MCF 10A (cell line): ENCODE data around the gene HIRIP3. TPM values are rescaled to one million over a fixed set of nuclear protein-coding genes. Genes with fewer than 3 reads are reported as not detected.

ENCODE experiments used
- BruUV-seq: library from RNA; stranded (reverse); fragments of 400-500 nt; replicated peaks from 2 replicates; lab custom pipeline; 2021; lab: Mats Ljungman, UMichigan
- CTCF ChIA-PET: fragments of 300-600 bp; sonication (Branson Sonifier 250); formaldehyde crosslinking; extraction: SDS; loops from one replicate; lab custom pipeline; 2021; ENCODE audit warnings: antibody characterized with exemption, inconsistent platforms; lab: Yijun Ruan, JAX
- POLR2A ChIA-PET: fragments of 300-600, 350-650 bp; sonication (Branson Sonifier 250); formaldehyde crosslinking; extraction: SDS; loops from one replicate; lab custom pipeline; 2020; ENCODE audit warnings: antibody characterized with exemption, inconsistent platforms; lab: Yijun Ruan, JAX
- DNase-seq: peaks from one replicate; pipeline ENCODE4 v3.0.0-alpha.2; 2018; ENCODE audit not compliant: unreplicated experiment
- H3K27ac Mint-ChIP-seq: one replicate; pipeline ENCODE4 v1.8.0; 2022; ENCODE audit warnings: mild to moderate bottlenecking, low read depth, mixed read lengths; ENCODE audit not compliant: unreplicated experiment
- H3K27me3 Mint-ChIP-seq: one replicate; pipeline ENCODE4 v1.8.0; 2022; ENCODE audit warnings: mixed read lengths; ENCODE audit not compliant: insufficient read depth, unreplicated experiment
- H3K36me3 Mint-ChIP-seq: one replicate; pipeline ENCODE4 v1.8.0; 2022; ENCODE audit warnings: mild to moderate bottlenecking, moderate library complexity, mixed read lengths; ENCODE audit not compliant: insufficient read depth, unreplicated experiment
- H3K4me1 Mint-ChIP-seq: one replicate; pipeline ENCODE4 v1.8.0; 2022; ENCODE audit warnings: mixed read lengths; ENCODE audit not compliant: insufficient read depth, unreplicated experiment
- H3K4me3 Mint-ChIP-seq: one replicate; pipeline ENCODE4 v1.8.0; 2022; ENCODE audit warnings: mild to moderate bottlenecking, moderate library complexity, mixed read lengths; ENCODE audit not compliant: unreplicated experiment
- H3K9me3 Mint-ChIP-seq: one replicate; pipeline ENCODE4 v1.8.0; 2022; ENCODE audit warnings: mixed read lengths; ENCODE audit not compliant: unreplicated experiment
- intact Hi-C: fragments of 100-400 bp; cut with micrococcal nuclease; formaldehyde crosslinking; loops from 2 replicates; pipeline ENCODE4 v1.14.1; 2022
- total RNA-seq: library from RNA; stranded (reverse); gene quantifications from 2 replicates; pipeline ENCODE4 v1.2.3, GENCODE V29; 2022
- TF ChIP-seq, protein P1 (sequence below): fragments of 200-600 bp; IDR thresholded peaks from one replicate; pipeline ENCODE4 v1.8.0; 2022; ENCODE audit warnings: antibody characterized with exemption, mild to moderate bottlenecking; ENCODE audit not compliant: unreplicated experiment

Gene HIRIP3
- total RNA-seq, 1 experiment from 2014 or later = 20.7 TPM

DNA sequence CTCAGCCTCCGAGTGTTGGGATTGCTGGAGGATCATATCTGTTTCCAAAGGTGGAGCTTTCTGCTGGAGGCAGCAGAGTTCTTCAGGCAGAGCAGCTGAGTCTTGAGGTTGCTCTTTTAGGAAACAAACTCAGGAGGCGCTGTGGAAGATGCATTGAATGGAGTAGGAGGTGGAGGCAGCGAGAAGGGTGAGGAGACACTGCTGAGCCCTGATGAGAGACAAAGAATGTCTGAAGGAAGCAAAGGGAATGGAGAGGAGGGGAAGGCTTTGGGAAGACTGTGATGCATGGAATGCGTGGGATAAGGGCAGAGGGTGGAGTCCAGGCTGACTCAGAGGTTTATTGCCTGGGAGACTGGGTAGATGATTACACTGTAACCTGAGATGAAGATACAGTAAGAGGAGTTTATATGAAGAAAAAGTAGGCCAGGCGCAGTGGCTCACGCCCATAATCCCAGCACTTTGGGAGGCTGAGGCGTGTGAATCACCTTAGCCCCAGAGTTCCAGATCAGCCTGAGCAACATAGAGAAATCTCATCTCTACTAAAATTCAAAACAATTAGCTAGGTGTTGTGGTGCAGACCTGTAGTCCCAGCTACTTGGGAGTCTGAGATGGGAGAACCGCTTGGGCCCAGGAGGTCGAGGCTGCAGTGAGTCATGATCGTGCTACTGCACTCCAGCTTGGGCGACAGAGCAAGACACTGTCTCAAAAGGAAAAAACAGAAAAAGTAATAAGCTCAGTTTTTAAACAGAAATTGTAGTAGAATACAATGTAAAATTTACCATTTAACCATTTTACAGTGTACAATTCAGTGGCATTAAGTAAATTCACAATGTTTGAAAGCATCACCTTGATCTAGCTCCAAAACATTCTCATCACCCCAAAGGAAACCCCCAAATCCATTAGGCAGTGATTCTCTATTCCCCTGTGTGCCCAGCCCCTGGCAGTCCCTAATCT lies 51.3 kb downstream of the HIRIP3 start:
- Mint-ChIP-seq H3K36me3 (no peaks in the 10 kb centered on the region), H3K4me1 (peaks cover 8% of the 10 kb centered on the region), H3K27ac (peak overlapping the region; percentile 65), H3K9me3 (no peaks in the 10 kb centered on the region), H3K4me3 (peak overlapping the region; percentile 24), H3K27me3 (no peaks in the 10 kb centered on the region)
- intact Hi-C loops = loop anchor here (1.0 kb wide), 1 partner anchor 18 kb away; the partner anchor contains the start of gene KCTD13
- peak; percentile 96 for DNase-seq
- BruUV-seq = no TSS peak
- ChIA-PET CTCF (interaction anchor here (0.5 to 3.8 kb wide), 17 partner anchors 13 to 1667 kb away, joined by 3 to 25 read pairs (median 3); partner anchors contain the start of genes C16orf92, MVP, PRRT2 and TMEM219), POLR2A (interaction anchor here (0.6 to 5.3 kb wide), 21 partner anchors 8 to 991 kb away, joined by 3 to 54 read pairs (median 4); partner anchors contain the start of genes ASPHD1, HIRIP3, INO80E and KCTD13)
- TF ChIP-seq, protein P1, sequence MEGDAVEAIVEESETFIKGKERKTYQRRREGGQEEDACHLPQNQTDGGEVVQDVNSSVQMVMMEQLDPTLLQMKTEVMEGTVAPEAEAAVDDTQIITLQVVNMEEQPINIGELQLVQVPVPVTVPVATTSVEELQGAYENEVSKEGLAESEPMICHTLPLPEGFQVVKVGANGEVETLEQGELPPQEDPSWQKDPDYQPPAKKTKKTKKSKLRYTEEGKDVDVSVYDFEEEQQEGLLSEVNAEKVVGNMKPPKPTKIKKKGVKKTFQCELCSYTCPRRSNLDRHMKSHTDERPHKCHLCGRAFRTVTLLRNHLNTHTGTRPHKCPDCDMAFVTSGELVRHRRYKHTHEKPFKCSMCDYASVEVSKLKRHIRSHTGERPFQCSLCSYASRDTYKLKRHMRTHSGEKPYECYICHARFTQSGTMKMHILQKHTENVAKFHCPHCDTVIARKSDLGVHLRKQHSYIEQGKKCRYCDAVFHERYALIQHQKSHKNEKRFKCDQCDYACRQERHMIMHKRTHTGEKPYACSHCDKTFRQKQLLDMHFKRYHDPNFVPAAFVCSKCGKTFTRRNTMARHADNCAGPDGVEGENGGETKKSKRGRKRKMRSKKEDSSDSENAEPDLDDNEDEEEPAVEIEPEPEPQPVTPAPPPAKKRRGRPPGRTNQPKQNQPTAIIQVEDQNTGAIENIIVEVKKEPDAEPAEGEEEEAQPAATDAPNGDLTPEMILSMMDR = no peak

Other genes starting within 250 kb of the HIRIP3 start
- not detected in 2 replicates for gene C16orf54, start 249.6 kb downstream of the HIRIP3 start, total RNA-seq
- gene ZG16, start 217.4 kb downstream of the HIRIP3 start, total RNA-seq = not detected in 2 replicates
- 36.3 and 53.8 TPM in 2 replicates for gene KIF22, start 204.9 kb downstream of the HIRIP3 start, total RNA-seq
- 185 and 194 TPM in 2 replicates for gene MAZ, start 189.1 kb downstream of the HIRIP3 start, total RNA-seq
- gene PRRT2, start 183.4 kb downstream of the HIRIP3 start, total RNA-seq = 0.42 and 0.96 TPM in 2 replicates
- 21.3 and 25.0 TPM in 2 replicates for gene PAGR1, start 179.5 kb downstream of the HIRIP3 start, total RNA-seq
- gene MVP, start 175.2 kb downstream of the HIRIP3 start, total RNA-seq = 56.5 and 71.9 TPM in 2 replicates
- gene CDIPT, start 132.4 kb downstream of the HIRIP3 start, total RNA-seq = 41.3 and 42.7 TPM in 2 replicates
- 1.9 and 3.2 TPM in 2 replicates for gene SEZ6L2, start 96.1 kb downstream of the HIRIP3 start, total RNA-seq
- 4.8 and 5.7 TPM in 2 replicates for gene ASPHD1, start 95.1 kb downstream of the HIRIP3 start, total RNA-seq
- 35.5 and 38.9 TPM in 2 replicates for gene KCTD13, start 69.4 kb downstream of the HIRIP3 start, total RNA-seq
- gene TMEM219, start 33.5 kb downstream of the HIRIP3 start, total RNA-seq = 62.1 and 68.1 TPM in 2 replicates
- 29.3 and 33.1 TPM in 2 replicates for gene TAOK2, start 21.7 kb downstream of the HIRIP3 start, total RNA-seq
- gene INO80E, start 624 bp upstream of the HIRIP3 start, total RNA-seq = 82.0 and 90.1 TPM in 2 replicates
- 1.2 TPM in 2 replicates for gene DOC2A, start 15.4 kb upstream of the HIRIP3 start, total RNA-seq
- not detected in 2 replicates for gene C16orf92, start 27.6 kb upstream of the HIRIP3 start, total RNA-seq
- gene TLCD3B, start 35.7 kb upstream of the HIRIP3 start, total RNA-seq = 0.21 and 0.27 TPM in 2 replicates
- 1,141 and 1,165 TPM in 2 replicates for gene ALDOA, start 70.1 kb upstream of the HIRIP3 start, total RNA-seq
- gene PPP4C, start 80.4 kb upstream of the HIRIP3 start, total RNA-seq = 93.2 and 99.7 TPM in 2 replicates
- 0.16 and 0.47 TPM in 2 replicates for gene TBX6, start 96.3 kb upstream of the HIRIP3 start, total RNA-seq
- 8.8 and 9.2 TPM in 2 replicates for gene YPEL3, start 100.6 kb upstream of the HIRIP3 start, total RNA-seq
- 0.49 and 1.5 TPM in 2 replicates for gene GDPD3, start 117.9 kb upstream of the HIRIP3 start, total RNA-seq
- 11.7 and 15.0 TPM in 2 replicates for gene MAPK3, start 127.6 kb upstream of the HIRIP3 start, total RNA-seq
- gene CORO1A, start 188.0 kb upstream of the HIRIP3 start, total RNA-seq = 0.83 and 1.9 TPM in 2 replicates
- gene BOLA2B, start 198.0 kb upstream of the HIRIP3 start, total RNA-seq = 132 and 133 TPM in 2 replicates
- 21.4 and 37.1 TPM in 2 replicates for gene SLX1A, start 198.3 kb upstream of the HIRIP3 start, total RNA-seq
- 13.4 TPM in 2 replicates for gene SULT1A3, start 203.6 kb upstream of the HIRIP3 start, total RNA-seq